H7 (cell line): ENCODE results near the gene GPN1. TPM values are rescaled to one million over a fixed set of nuclear protein-coding genes. Genes with fewer than 3 reads are reported as not detected.
"Not testable (repeated sequence)": the region's sequence is repeated elsewhere in the genome, so short reads cannot be mapped to it uniquely, and the experiment has no call there.

Experiments used
- DNase-seq: peaks from one replicate; pipeline ENCODE4 v3.0.0; 2012
- H3K27me3 ChIP-seq: 2 replicates; pipeline ENCODE4 v1.6.0; 2011; ENCODE audit warnings: mild to moderate bottlenecking, low read length; ENCODE audit not compliant: control insufficient read depth, insufficient read depth
- H3K36me3 ChIP-seq: replicated peaks from 2 replicates; pipeline ENCODE4 v1.5.1; 2011; ENCODE audit warnings: low read length; ENCODE audit not compliant: control insufficient read depth, insufficient read depth
- H3K4me3 ChIP-seq: 2 replicates; pipeline ENCODE4 v1.5.1; 2011; ENCODE audit warnings: low read depth, mild to moderate bottlenecking, control low read depth, low read length, moderate library complexity; ENCODE audit not compliant: insufficient read depth
- total RNA-seq: library from RNA; depleted of rRNA; stranded (reverse); fragments of >200 nt; shearing (Covaris generic); gene quantifications from 2 replicates; pipeline ENCODE4 v1.2.3, GENCODE V29; 2014; rRNA removed

GPN1 gene
- total RNA-seq = 39.2 and 41.7 TPM in 2 replicates

DNA sequence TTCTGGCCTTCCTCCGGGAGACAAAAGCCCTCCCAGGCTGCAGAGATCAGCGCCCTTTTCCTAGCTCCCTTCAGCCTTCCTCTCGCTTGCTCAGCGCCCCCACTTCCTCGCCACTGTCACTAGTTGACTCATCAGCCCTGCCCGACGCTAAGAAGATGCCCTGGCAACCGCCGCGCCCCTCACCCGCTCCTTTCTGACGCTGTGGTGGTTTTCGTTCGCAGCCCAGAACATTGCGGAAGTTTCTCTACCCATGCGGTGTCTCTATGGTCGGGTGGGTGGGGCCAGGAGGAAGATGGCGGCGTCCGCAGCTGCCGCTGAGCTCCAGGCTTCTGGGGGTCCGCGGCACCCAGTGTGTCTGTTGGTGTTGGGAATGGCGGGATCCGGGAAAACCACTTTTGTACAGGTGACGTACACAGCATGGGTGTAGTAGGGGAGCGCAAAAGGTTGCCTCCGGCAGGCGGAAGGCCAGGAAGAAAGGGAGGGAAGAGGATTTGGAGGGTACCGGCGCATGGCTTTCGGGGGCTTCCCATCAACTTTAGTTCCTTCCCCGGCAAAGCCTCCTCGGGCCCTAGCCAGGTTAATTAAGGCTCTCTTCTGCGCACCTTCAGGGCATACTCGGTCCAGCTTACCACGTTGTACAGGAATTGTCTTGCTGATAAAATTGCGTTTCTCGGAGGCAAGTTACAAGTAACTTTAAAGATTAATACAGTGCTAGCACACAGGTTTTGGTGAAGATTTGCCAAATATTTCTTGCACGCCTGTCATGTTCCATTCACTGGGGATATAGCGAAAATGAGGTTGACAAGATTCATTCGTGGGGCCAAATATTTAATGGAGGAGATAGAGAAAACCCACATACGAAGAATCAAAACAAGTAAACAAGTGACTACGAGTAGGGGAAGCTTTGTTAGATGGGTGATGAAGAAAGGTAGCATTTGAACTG lies at the start of gene GPN1, which contains the start of gene CCDC121:
Gene GPN1 (plus strand): TSS at position 284 of the 943 bp plus-strand sequence. CDS start 9 bp downstream, at position 293.
Gene CCDC121 (minus strand): TSS at position 246 of the 943 bp plus-strand sequence. CDS start 1,213 bp downstream, outside the sequence.
- Histone ChIP-seq H3K27me3 (no peaks in the 10 kb centered on the region), H3K4me3 (peak within 1 kb of the TSS; percentile 77), H3K36me3 (peaks cover 9% of the 10 kb centered on the region)
- peak; percentile 87 for DNase-seq

- Histone ChIP-seq H3K36me3 (no peaks in the 10 kb centered on the region), H3K27me3 (no peaks in the 10 kb centered on the region), H3K4me3 (no peak overlapping the region)
- DNase-seq = no peak
Observed at GRCh38 chr2:27581417-27582128, 47.3 kb upstream of the GPN1 start.

GRCh38 chr2:27582129-27582694 lies 46.6 kb upstream of the GPN1 start:
- H3K4me3 ChIP-seq = peak overlapping the region; percentile 59
- DNase-seq = peak; percentile 10
- H3K27me3 ChIP-seq = no peaks in the 10 kb centered on the region
- H3K36me3 ChIP-seq = no peaks in the 10 kb centered on the region

DNA sequence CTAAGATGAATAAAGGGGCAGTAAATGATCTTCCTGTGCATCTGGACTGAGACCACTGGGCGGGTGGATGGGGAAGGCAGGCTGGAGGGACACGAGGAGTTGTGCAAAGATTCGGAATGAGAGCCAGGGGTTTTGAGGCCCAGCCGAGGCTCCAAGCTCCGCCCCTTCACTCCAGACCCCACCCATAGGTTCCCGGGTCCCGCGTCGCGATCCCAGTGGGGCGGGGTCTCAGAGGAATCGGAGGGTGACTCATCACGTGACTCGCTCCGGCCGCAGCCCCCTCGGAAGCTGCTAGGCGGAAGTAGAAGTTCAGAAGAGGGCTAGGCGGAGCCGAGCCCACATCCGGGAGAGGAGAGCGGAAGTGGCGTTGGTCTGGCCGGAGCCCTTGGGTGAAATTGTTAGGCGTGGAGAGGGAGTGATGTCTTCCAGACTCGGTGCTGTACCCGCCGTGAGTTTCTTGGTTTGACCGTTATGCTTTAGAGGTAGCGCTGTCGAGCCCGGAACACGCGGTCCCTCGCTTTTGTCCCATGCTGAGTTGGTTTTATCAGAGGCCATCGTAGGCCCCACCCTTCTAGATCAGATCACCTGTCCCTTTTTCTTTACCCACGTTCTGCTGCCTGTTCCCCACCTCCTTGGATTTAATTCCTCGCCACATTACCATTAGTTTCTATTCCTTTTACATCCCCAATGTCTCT lies 46.0 kb upstream of the GPN1 start, which contains the start of gene ZNF512:
Gene ZNF512 (plus strand): TSS at position 348 of the 695 bp plus-strand sequence. CDS start 71 bp downstream, at position 419.
- no peaks in the 10 kb centered on the region for H3K36me3 ChIP-seq
- peak; percentile 93 for DNase-seq
- H3K4me3 ChIP-seq = peak within 1 kb of the TSS; percentile 59
- H3K27me3 ChIP-seq = no peaks in the 10 kb centered on the region

DNA sequence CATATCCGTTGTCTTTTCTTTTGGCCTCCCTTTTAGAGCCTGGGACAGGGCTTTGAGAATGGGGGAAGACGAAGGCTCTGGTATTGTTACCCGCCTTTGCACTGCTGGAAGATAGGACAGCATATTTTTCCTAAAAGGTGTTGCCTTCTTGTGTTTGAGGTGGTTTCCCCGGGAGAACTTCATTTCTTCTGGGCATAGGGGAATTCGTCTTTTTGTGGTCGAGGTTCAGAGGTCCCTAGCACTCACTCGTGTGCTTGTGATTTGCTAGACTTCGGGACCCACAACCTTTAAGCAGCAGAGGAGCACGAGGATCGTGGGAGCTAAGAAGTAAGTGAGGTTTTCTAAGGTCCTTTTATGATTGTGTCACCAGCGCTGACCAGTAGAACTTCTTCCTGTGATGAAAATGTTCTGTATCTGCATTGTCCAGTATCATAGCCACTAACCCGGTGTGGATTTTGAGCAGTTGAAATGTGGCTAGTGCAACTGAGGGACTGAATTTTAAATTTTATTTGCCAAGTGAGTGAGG lies 45.4 kb upstream of the GPN1 start:
- Histone ChIP-seq H3K27me3 (no peaks in the 10 kb centered on the region), H3K36me3 (no peaks in the 10 kb centered on the region), H3K4me3 (peak overlapping the region; percentile 59)
- DNase-seq = no peak

- no peak for DNase-seq
- Histone ChIP-seq H3K27me3 (no peaks in the 10 kb centered on the region), H3K36me3 (no peaks in the 10 kb centered on the region), H3K4me3 (no peak overlapping the region)
Observed at GRCh38 chr2:27584597-27584996, 44.3 kb upstream of the GPN1 start.

- DNase-seq = no peak
- H3K27me3 ChIP-seq = no peaks in the 10 kb centered on the region
- H3K4me3 ChIP-seq = no peak overlapping the region
- no peaks in the 10 kb centered on the region for H3K36me3 ChIP-seq
Observed at GRCh38 chr2:27587025-27587424, 41.8 kb upstream of the GPN1 start.

GRCh38 chr2:27588308-27588707 lies 40.5 kb upstream of the GPN1 start:
- DNase-seq = no peak
- no peaks in the 10 kb centered on the region for H3K36me3 ChIP-seq
- H3K4me3 ChIP-seq = no peak overlapping the region
- no peaks in the 10 kb centered on the region for H3K27me3 ChIP-seq

- H3K36me3 ChIP-seq = no peaks in the 10 kb centered on the region
- no peak for DNase-seq
- no peak overlapping the region for H3K4me3 ChIP-seq
- no peaks in the 10 kb centered on the region for H3K27me3 ChIP-seq
Observed at GRCh38 chr2:27591745-27592144, 37.1 kb upstream of the GPN1 start.

- DNase-seq = no peak
- no peak overlapping the region for H3K4me3 ChIP-seq
- H3K27me3 ChIP-seq = no peaks in the 10 kb centered on the region
Observed at GRCh38 chr2:27593240-27593639, 35.6 kb upstream of the GPN1 start.

DNA sequence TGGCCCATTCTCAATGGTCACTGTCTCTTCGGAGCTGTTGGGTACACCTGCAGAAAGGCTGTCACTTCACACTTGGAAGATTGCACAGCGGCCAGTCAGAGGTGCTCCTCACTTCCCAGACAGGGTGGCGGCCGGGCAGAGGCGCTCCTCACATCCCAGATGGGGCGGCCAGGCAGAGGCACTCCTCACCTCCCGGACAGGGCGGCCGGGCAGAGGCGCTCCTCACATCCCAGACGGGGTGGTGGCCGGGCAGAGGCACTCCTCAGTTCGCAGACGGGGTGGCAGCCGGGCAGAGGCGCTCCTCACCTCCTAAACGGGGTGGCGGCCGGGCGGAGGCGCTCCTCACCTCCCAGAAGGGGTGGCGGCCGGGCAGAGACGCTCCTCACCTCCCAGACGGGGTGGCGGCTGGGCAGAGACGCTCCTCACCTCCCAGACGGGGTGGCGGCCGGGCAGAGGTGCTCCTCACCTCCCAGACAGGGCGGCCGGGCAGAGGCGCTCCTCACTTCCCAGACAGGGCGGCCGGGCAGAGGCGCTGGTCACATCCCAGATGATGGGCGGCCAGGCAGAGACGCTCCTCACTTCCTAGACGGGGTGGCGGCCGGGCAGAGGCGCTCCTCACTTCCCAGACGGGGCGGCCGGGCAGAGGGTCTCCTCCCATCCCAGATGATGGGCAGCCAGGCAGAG lies 34.7 kb upstream of the GPN1 start:
- H3K36me3 ChIP-seq, DNase-seq, H3K4me3 ChIP-seq, H3K27me3 ChIP-seq: not testable (repeated sequence)

More at GRCh38 chr2:27593240-27593639, 35.6 kb upstream of the GPN1 start:
- H3K36me3 ChIP-seq = no peaks in the 10 kb centered on the region

- not testable (repeated sequence) for H3K27me3 ChIP-seq, DNase-seq, H3K36me3 ChIP-seq, H3K4me3 ChIP-seq
Observed at GRCh38 chr2:27595412-27595811, 33.4 kb upstream of the GPN1 start.

DNA sequence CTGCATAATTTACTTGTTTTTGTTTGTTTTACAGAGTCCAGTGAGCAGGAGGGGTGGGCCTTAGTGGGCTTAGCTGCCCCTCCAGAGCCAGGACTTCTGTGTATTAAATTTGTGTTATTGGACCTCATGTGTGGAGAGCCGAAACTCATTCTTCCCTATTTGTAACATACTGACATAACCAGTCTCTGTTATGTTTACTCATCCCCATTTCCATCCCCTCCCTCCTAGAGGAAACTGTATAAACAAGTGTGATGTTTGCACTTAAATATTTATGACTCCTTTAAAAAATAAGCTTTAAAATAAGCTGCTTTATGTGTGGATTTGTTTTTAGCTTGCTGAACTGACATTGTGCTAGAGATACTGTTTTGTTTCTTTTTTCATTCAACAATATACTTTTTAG lies 32.2 kb upstream of the GPN1 start:
- Histone ChIP-seq H3K27me3 (no peaks in the 10 kb centered on the region), H3K4me3 (no peak overlapping the region), H3K36me3 (0 out of 2 replicates have a peak, but pooled peaks cover 2% of the 10 kb centered on the region)
- no peak for DNase-seq
